ENCODE data around the gene FAM53B.
A peak's percentile ranks its signal among the peaks of the same experiment; 100 is the strongest.

FAM53B gene

DNA sequence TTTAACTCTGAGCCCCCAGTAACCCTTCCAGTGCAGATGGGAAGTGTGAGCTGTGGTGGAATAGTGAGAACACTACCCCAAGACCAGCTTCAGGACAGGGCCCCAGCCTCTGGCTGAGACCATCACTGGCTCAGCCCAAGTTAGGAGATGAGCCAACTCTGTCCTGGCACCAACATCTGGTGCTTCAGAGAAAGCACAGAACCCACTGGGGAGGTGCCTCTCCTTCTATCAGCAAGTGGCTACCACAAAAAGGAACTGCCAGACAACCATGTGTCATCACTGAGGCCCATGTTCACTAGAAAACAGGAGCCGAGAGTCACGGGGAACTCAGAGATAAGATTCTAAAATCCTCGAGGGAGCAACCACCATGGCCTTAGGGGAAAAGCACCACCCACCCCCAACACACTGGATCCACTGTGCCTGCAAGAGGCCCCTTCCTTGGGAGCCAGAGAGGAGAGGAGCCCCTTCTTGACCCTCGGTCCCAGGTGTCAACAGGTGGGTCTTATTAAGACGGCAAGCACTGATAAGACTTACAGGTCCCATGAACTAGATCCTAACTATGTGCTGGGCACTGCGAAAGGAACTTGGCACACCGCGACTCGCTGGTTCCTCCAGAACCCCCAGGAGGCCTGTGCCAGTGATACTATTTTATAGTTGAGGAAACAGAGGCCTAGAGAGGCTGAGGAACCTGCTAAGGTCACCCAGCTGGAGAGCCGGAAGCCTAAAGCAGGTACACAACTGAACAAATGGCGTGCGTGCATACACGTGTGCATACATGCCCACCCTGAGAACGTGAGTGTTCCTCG lies 102.7 kb downstream of the FAM53B start:
- DNase-seq (ENCODE audit: low read depth), result peak; percentile 64
- TF ChIP-seq CTCF (conservative IDR thresholded peaks at IDR 0.05; ENCODE audit: low read length), result no peak
- no peak overlapping the region for H3K4me3 ChIP-seq (ENCODE audit: low read length)

GRCh38 chr10:124640538-124641231 lies 103.5 kb downstream of the FAM53B start:
- TF ChIP-seq CTCF (conservative IDR thresholded peaks at IDR 0.05; ENCODE audit: low read length), result no peak
- H3K4me3 ChIP-seq (ENCODE audit: low read length), result no peak overlapping the region
- no peak for DNase-seq (ENCODE audit: low read depth)

DNA sequence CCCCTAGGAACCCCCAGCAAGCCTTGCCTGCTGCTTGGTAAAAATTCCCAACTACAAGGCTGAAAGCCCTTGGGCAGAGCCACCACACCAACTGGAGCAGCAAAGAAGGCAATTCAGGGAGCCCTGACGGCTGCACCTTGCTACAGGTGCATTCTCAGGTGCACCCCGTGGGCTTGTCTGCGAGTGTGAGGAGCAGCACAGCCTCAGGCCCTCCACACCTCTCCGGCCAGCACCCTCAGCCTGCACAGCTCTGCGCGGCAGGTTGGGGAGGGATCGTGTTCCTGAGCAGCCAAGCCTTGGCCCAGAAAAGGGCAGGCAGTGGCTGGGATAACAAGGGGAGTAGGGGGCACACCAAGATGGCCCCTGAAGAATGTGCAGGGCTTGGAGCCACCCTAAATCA lies 104.1 kb downstream of the FAM53B start:
- no peak for DNase-seq (ENCODE audit: low read depth)
- TF ChIP-seq CTCF (conservative IDR thresholded peaks at IDR 0.05; ENCODE audit: low read length), result no peak
- H3K4me3 ChIP-seq (ENCODE audit: low read length), result no peak overlapping the region

GRCh38 chr10:124639646-124640045 lies 104.5 kb downstream of the FAM53B start:
- no peak for DNase-seq (ENCODE audit: low read depth)
- H3K4me3 ChIP-seq (ENCODE audit: low read length), result no peak overlapping the region
- TF ChIP-seq CTCF (conservative IDR thresholded peaks at IDR 0.05; ENCODE audit: low read length), result no peak

- H3K4me3 ChIP-seq (ENCODE audit: low read length), result no peak overlapping the region
- DNase-seq (ENCODE audit: low read depth), result no peak
- no peak for TF ChIP-seq CTCF (conservative IDR thresholded peaks at IDR 0.05; ENCODE audit: low read length)
Measured at GRCh38 chr10:124639206-124639605, 105.0 kb downstream of the FAM53B start.

DNA sequence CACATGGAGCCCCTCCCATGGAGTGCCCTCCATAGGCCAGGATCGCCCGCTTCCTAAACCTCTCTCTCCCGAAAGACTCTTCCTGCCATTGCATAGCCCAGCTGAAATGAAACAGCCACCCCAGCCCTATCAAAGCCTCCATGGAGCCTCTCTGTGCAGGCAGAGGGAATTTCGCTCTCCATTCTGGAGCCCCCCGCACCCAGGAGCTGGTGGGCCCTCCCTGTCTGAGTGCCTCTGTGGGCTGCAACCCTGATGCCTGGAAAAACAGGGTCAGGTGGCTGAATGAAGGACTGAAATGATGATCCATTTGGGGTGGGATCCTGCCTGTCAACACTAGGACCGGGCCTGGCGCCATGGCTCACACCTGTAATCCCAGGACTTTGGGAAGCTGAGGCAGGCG lies 106.4 kb downstream of the FAM53B start:
- no peak for DNase-seq (ENCODE audit: low read depth)
- H3K4me3 ChIP-seq (ENCODE audit: low read length), result no peak overlapping the region
- no peak for TF ChIP-seq CTCF (conservative IDR thresholded peaks at IDR 0.05; ENCODE audit: low read length)
